ENCODE results near the gene FAM13A. TPM values are rescaled to one million over a fixed set of nuclear protein-coding genes. Genes with fewer than 3 reads are reported as not detected.

Gene FAM13A
- total RNA-seq, 4 donors from 2014 or later = 157 to 327 (median 202) TPM

DNA sequence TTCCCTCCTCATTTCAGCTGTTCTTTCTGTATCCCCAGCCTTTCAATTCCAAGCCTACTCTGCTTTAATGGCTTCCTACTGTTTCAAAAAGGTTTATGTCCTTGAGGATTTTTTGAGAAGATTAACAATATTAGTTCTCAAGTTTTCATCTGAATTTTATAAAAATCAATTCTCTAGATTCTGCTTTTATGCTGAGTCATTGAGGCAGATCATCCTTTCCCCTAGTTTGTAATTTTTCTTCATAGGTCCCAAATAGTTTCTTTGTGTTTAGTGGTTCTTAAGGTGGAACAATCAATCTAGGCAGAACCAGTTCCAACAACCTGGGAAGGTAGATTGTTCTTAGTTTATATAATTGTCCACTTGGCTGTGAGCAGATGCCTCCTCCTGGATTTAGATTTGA is 259.3 kb downstream of the FAM13A start:
- DNase-seq = no peak
- Histone ChIP-seq H3K4me1 (peaks cover 8 to 14% of the 10 kb centered on the region in 2 donors), H3K27ac (peak overlapping the region in 2 of 3 donors; percentile 21 to 49), H3K36me3 (no peaks in the 10 kb centered on the region), H3K9me3 (no peaks in the 10 kb centered on the region), H3K27me3 (no peaks in the 10 kb centered on the region), H3K4me3 (replicated peaks in 1 of 3) (no peak overlapping the region)
- intact Hi-C loops (cut with DNase I) = no loop called here
- TF ChIP-seq POLR2A (IDR thresholded peaks at IDR 0.05) = no peak
- TF ChIP-seq, protein P1, sequence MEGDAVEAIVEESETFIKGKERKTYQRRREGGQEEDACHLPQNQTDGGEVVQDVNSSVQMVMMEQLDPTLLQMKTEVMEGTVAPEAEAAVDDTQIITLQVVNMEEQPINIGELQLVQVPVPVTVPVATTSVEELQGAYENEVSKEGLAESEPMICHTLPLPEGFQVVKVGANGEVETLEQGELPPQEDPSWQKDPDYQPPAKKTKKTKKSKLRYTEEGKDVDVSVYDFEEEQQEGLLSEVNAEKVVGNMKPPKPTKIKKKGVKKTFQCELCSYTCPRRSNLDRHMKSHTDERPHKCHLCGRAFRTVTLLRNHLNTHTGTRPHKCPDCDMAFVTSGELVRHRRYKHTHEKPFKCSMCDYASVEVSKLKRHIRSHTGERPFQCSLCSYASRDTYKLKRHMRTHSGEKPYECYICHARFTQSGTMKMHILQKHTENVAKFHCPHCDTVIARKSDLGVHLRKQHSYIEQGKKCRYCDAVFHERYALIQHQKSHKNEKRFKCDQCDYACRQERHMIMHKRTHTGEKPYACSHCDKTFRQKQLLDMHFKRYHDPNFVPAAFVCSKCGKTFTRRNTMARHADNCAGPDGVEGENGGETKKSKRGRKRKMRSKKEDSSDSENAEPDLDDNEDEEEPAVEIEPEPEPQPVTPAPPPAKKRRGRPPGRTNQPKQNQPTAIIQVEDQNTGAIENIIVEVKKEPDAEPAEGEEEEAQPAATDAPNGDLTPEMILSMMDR (IDR thresholded peaks at IDR 0.05) = no peak

DNA sequence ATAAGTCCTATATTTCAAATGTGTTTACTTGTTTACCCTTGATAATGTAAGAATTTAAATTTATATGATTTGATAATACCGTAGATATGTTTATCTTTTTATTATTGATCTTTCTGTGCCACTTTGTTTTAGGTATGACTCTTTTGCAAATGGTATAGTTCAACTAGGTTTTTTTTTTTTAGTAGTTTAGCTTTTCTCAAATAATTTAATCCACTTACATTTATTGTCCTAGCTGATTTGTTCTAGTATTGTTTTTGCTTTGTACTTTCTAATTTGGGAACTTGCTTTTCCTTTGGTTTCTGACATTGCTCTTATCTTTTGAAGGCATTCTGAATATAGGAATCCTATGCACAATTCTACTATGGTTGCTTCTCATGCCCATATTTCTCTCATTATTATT is 260.4 kb downstream of the FAM13A start:
- intact Hi-C loops (cut with DNase I) = no loop called here
- TF ChIP-seq POLR2A (IDR thresholded peaks at IDR 0.05) = no peak
- TF ChIP-seq, protein P1 (IDR thresholded peaks at IDR 0.05) = no peak

DNA sequence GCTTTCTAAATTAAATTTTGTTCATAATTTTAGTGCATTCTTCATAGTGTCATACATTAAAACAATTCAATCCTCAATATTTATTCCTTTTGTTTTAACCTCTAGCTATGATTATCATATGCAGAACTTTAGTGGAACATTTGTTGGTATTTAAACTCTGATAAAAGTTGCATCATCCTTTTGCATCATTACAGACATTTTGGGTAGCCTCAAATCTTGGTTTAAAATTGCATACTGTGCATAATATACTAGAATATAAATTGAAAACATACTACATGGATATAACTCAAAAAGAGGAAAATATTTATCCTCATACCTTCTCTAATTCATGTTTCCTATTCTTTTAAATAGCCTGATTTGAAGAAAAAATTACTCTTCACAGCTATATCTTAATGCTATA is 262.0 kb downstream of the FAM13A start:
- TF ChIP-seq, protein P1 (IDR thresholded peaks at IDR 0.05) = no peak
- no peak for TF ChIP-seq POLR2A (IDR thresholded peaks at IDR 0.05)
- Histone ChIP-seq H3K27ac (no peak overlapping the region), H3K36me3 (no peaks in the 10 kb centered on the region), H3K9me3 (no peaks in the 10 kb centered on the region), H3K4me1 (peaks cover 17 to 22% of the 10 kb centered on the region in 2 donors), H3K27me3 (no peaks in the 10 kb centered on the region), H3K4me3 (replicated peaks in 1 of 3) (no peak overlapping the region)
- intact Hi-C loops (cut with DNase I) = no loop called here
- no peak for DNase-seq

More for the DNA sequence above, 260.4 kb downstream of the FAM13A start:
- DNase-seq = no peak
- peaks cover 20 to 22% of the 10 kb centered on the region in 2 donors for H3K4me1 ChIP-seq
- H3K27me3 ChIP-seq = no peaks in the 10 kb centered on the region
- no peaks in the 10 kb centered on the region for H3K36me3 ChIP-seq
- H3K27ac ChIP-seq = no peak overlapping the region
- no peak overlapping the region for H3K4me3 ChIP-seq (replicated peaks in 1 of 3)
- no peaks in the 10 kb centered on the region for H3K9me3 ChIP-seq
- 97 to 99% methylated on average over 1 of the region's 1 CpG for WGBS, 2 donors

DNA sequence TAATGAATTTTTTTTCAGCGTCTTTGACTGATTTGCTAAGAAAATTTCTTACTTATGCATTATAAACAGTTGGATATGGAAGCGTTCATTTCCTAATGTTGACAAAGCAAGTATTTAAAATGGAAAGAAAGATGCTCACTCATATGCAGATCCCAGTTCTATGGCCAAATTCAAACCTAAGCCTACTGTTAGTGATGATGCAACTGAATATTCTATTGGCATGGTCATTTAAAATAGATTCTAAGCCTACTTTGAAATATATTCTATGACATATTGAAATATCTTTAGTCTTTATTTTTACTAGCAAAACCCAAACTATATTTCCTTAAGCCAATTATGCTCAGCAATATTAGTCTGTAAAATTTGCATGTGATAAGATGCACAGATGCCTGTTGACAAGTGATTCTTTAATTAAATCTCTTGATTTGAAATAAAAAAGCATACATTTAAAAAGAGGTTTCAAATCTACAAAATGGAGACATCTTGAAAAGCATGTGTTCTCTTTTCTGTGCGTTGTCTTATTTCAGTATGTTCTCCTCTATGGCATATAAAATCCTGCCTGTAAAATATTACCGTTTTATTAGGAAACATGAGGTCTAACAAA is 262.8 kb downstream of the FAM13A start:
- intact Hi-C loops (cut with DNase I) = no loop called here
- no peak overlapping the region for H3K27ac ChIP-seq

DNA sequence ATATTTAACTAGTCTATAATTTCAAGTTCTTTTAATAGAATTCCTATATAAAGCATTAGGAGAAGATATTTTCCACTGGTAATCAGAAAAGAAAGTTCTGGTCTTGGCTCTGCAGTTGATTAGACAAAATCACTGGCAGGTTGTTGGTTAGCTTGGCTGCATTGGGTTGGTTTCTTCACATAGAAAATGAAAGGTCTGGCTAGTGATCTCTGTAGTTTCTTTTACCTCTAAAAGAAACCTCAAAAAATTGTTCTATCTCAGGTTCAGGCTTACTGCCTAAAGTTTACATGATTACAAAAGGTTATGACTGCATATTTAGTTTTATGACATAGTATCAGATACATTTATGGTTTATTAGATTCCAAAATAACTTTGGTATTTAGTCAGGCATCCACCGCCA is 263.5 kb downstream of the FAM13A start:
- no peaks in the 10 kb centered on the region for H3K27me3 ChIP-seq
- H3K27ac ChIP-seq = peak overlapping the region in 2 of 3 donors; percentile 4 to 14
- intact Hi-C loops (cut with DNase I) = no loop called here

More for the DNA sequence above, 262.8 kb downstream of the FAM13A start:
- Histone ChIP-seq H3K4me1 (peaks cover 17 to 22% of the 10 kb centered on the region in 2 donors), H3K9me3 (no peaks in the 10 kb centered on the region), H3K27me3 (no peaks in the 10 kb centered on the region), H3K4me3 (replicated peaks in 1 of 3) (no peak overlapping the region), H3K36me3 (no peaks in the 10 kb centered on the region)
- TF ChIP-seq POLR2A (IDR thresholded peaks at IDR 0.05) = no peak
- TF ChIP-seq, protein P1 (IDR thresholded peaks at IDR 0.05) = no peak
- WGBS, 2 donors = 93 to 96% methylated on average over 4 of the region's 4 CpGs
- no peak for DNase-seq

More for the DNA sequence above, 263.5 kb downstream of the FAM13A start:
- Histone ChIP-seq H3K4me3 (replicated peaks in 1 of 3) (no peak overlapping the region), H3K36me3 (no peaks in the 10 kb centered on the region), H3K4me1 (peaks cover 17 to 22% of the 10 kb centered on the region in 2 donors), H3K9me3 (no peaks in the 10 kb centered on the region)
- DNase-seq = no peak
- WGBS, 2 donors = 95 to 98% methylated on average over 1 of the region's 1 CpG
- TF ChIP-seq, protein P1 (IDR thresholded peaks at IDR 0.05) = no peak
- no peak for TF ChIP-seq POLR2A (IDR thresholded peaks at IDR 0.05)
